ENCODE data around the gene ARL4A. TPM values are rescaled to one million over a fixed set of nuclear protein-coding genes. Genes with fewer than 3 reads are reported as not detected.

The ARL4A gene
- total RNA-seq, 1 donor: 129 TPM

- Histone ChIP-seq H3K9me3 (ENCODE audit: low read depth, low read length) (no peaks in the 10 kb centered on the region), H3K27me3 (ENCODE audit: insufficient read depth, low read length) (no peaks in the 10 kb centered on the region), H3K4me3 (ENCODE audit: low read length) (no peak overlapping the region), H3K4me1 (ENCODE audit: insufficient read depth, low read length) (no peaks in the 10 kb centered on the region)
These were observed 19.6 kb downstream of the ARL4A start for GRCh38 chr7:12706900-12707536.

GRCh38 chr7:12708314-12708713 is 20.9 kb downstream of the ARL4A start:
- H3K9me3 ChIP-seq (ENCODE audit: low read depth, low read length): no peaks in the 10 kb centered on the region
- H3K27me3 ChIP-seq (ENCODE audit: insufficient read depth, low read length): no peaks in the 10 kb centered on the region
- no peaks in the 10 kb centered on the region for H3K4me1 ChIP-seq (ENCODE audit: insufficient read depth, low read length)
- H3K4me3 ChIP-seq (ENCODE audit: low read length): no peak overlapping the region

- no peak overlapping the region for H3K4me3 ChIP-seq (ENCODE audit: low read length)
- no peaks in the 10 kb centered on the region for H3K4me1 ChIP-seq (ENCODE audit: insufficient read depth, low read length)
- no peaks in the 10 kb centered on the region for H3K9me3 ChIP-seq (ENCODE audit: low read depth, low read length)
- no peaks in the 10 kb centered on the region for H3K27me3 ChIP-seq (ENCODE audit: insufficient read depth, low read length)
These were observed 22.5 kb downstream of the ARL4A start for GRCh38 chr7:12709726-12710502.

- H3K9me3 ChIP-seq (ENCODE audit: low read depth, low read length): no peaks in the 10 kb centered on the region
- no peak overlapping the region for H3K4me3 ChIP-seq (ENCODE audit: low read length)
- peaks cover 11% of the 10 kb centered on the region for H3K4me1 ChIP-seq (ENCODE audit: insufficient read depth, low read length)
These were observed 23.7 kb downstream of the ARL4A start for GRCh38 chr7:12711124-12711523.

GRCh38 chr7:12712236-12712635 is 24.8 kb downstream of the ARL4A start:
- Histone ChIP-seq H3K27me3 (ENCODE audit: insufficient read depth, low read length) (no peaks in the 10 kb centered on the region), H3K4me3 (ENCODE audit: low read length) (no peak overlapping the region), H3K4me1 (ENCODE audit: insufficient read depth, low read length) (peaks cover 22% of the 10 kb centered on the region), H3K9me3 (ENCODE audit: low read depth, low read length) (no peaks in the 10 kb centered on the region)

More at GRCh38 chr7:12711124-12711523, 23.7 kb downstream of the ARL4A start:
- H3K27me3 ChIP-seq (ENCODE audit: insufficient read depth, low read length): no peaks in the 10 kb centered on the region

GRCh38 chr7:12713625-12714378 is 26.4 kb downstream of the ARL4A start:
- Histone ChIP-seq H3K9me3 (ENCODE audit: low read depth, low read length) (no peaks in the 10 kb centered on the region), H3K4me1 (ENCODE audit: insufficient read depth, low read length) (peaks cover 36% of the 10 kb centered on the region), H3K27me3 (ENCODE audit: insufficient read depth, low read length) (no peaks in the 10 kb centered on the region), H3K4me3 (ENCODE audit: low read length) (no peak overlapping the region)

GRCh38 chr7:12714379-12714737 is 26.9 kb downstream of the ARL4A start:
- no peaks in the 10 kb centered on the region for H3K9me3 ChIP-seq (ENCODE audit: low read depth, low read length)
- H3K27me3 ChIP-seq (ENCODE audit: insufficient read depth, low read length): no peaks in the 10 kb centered on the region
- H3K4me1 ChIP-seq (ENCODE audit: insufficient read depth, low read length): peaks cover 41% of the 10 kb centered on the region
- H3K4me3 ChIP-seq (ENCODE audit: low read length): no peak overlapping the region

GRCh38 chr7:12715372-12716133 is 28.1 kb downstream of the ARL4A start:
- Histone ChIP-seq H3K9me3 (ENCODE audit: low read depth, low read length) (no peaks in the 10 kb centered on the region), H3K4me3 (ENCODE audit: low read length) (no peak overlapping the region), H3K27me3 (ENCODE audit: insufficient read depth, low read length) (no peaks in the 10 kb centered on the region), H3K4me1 (ENCODE audit: insufficient read depth, low read length) (peaks cover 52% of the 10 kb centered on the region)

GRCh38 chr7:12716134-12716681 is 28.8 kb downstream of the ARL4A start:
- H3K9me3 ChIP-seq (ENCODE audit: low read depth, low read length): no peaks in the 10 kb centered on the region
- H3K4me3 ChIP-seq (ENCODE audit: low read length): no peak overlapping the region
- no peaks in the 10 kb centered on the region for H3K27me3 ChIP-seq (ENCODE audit: insufficient read depth, low read length)
- peaks cover 52% of the 10 kb centered on the region for H3K4me1 ChIP-seq (ENCODE audit: insufficient read depth, low read length)

- H3K9me3 ChIP-seq (ENCODE audit: low read depth, low read length): no peaks in the 10 kb centered on the region
- peaks cover 52% of the 10 kb centered on the region for H3K4me1 ChIP-seq (ENCODE audit: insufficient read depth, low read length)
- no peak overlapping the region for H3K4me3 ChIP-seq (ENCODE audit: low read length)
- H3K27me3 ChIP-seq (ENCODE audit: insufficient read depth, low read length): no peaks in the 10 kb centered on the region
These were observed 29.3 kb downstream of the ARL4A start for GRCh38 chr7:12716722-12717121.

- Histone ChIP-seq H3K9me3 (ENCODE audit: low read depth, low read length) (no peaks in the 10 kb centered on the region), H3K27me3 (ENCODE audit: insufficient read depth, low read length) (no peaks in the 10 kb centered on the region), H3K4me3 (ENCODE audit: low read length) (no peak overlapping the region), H3K4me1 (ENCODE audit: insufficient read depth, low read length) (peaks cover 52% of the 10 kb centered on the region)
These were observed 31.9 kb downstream of the ARL4A start for GRCh38 chr7:12719141-12719919.

- Histone ChIP-seq H3K27me3 (ENCODE audit: insufficient read depth, low read length) (no peaks in the 10 kb centered on the region), H3K4me3 (ENCODE audit: low read length) (no peak overlapping the region), H3K4me1 (ENCODE audit: insufficient read depth, low read length) (peaks cover 50% of the 10 kb centered on the region), H3K9me3 (ENCODE audit: low read depth, low read length) (no peaks in the 10 kb centered on the region)
These were observed 32.8 kb downstream of the ARL4A start for GRCh38 chr7:12719981-12720865.

GRCh38 chr7:12721286-12721830 is 33.9 kb downstream of the ARL4A start:
- H3K4me1 ChIP-seq (ENCODE audit: insufficient read depth, low read length): peaks cover 38% of the 10 kb centered on the region
- H3K9me3 ChIP-seq (ENCODE audit: low read depth, low read length): no peaks in the 10 kb centered on the region
- no peak overlapping the region for H3K4me3 ChIP-seq (ENCODE audit: low read length)
- H3K27me3 ChIP-seq (ENCODE audit: insufficient read depth, low read length): no peaks in the 10 kb centered on the region

All from mononuclear cell (primary cell).